ENCODE data around the gene OVAAL.

OVAAL gene

DNA sequence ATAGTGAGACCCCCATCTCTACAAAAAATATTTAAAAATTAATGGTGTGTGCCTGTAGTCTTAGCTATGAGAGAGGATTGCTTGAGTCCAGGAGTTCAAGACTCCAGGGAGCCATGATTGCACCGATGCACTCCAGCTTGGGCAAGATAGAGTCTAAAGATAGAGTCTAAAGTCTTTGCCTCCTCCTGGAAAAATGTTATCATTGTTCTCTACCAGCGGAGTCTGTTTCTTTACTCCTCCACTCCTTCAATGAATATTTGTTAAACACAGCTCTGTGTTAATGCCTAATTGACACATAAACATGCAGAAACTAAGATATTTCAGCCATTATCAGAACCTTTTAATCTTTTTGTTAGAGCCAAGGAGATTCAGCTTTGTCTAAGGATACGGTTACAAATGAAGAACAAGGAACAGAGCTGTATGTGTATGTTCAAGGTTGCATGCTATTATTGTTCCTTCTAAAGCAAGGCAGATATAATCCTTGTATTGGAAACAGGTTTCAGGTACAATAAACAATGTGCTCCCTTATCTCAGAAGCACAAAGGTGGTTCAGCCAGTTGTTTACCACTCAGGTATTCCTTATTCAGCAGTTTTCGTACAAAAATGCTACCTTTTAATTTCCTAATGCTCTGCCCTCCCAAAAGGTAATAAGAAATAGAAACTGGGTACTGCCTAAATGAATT, 15.4 kb downstream of the OVAAL start:
- in situ Hi-C loops (cut with MboI; ENCODE audit: low sequenced_read_pairs, unreplicated experiment), result no loop called here
- DNase-seq (ENCODE audit: low spot score), result no peak
- TF ChIP-seq, protein P1, sequence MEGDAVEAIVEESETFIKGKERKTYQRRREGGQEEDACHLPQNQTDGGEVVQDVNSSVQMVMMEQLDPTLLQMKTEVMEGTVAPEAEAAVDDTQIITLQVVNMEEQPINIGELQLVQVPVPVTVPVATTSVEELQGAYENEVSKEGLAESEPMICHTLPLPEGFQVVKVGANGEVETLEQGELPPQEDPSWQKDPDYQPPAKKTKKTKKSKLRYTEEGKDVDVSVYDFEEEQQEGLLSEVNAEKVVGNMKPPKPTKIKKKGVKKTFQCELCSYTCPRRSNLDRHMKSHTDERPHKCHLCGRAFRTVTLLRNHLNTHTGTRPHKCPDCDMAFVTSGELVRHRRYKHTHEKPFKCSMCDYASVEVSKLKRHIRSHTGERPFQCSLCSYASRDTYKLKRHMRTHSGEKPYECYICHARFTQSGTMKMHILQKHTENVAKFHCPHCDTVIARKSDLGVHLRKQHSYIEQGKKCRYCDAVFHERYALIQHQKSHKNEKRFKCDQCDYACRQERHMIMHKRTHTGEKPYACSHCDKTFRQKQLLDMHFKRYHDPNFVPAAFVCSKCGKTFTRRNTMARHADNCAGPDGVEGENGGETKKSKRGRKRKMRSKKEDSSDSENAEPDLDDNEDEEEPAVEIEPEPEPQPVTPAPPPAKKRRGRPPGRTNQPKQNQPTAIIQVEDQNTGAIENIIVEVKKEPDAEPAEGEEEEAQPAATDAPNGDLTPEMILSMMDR (IDR thresholded peaks at IDR 0.05; ENCODE audit: borderline replicate concordance, control extremely low read depth, extremely low read depth, insufficient read depth, missing control alignments), result no peak

DNA sequence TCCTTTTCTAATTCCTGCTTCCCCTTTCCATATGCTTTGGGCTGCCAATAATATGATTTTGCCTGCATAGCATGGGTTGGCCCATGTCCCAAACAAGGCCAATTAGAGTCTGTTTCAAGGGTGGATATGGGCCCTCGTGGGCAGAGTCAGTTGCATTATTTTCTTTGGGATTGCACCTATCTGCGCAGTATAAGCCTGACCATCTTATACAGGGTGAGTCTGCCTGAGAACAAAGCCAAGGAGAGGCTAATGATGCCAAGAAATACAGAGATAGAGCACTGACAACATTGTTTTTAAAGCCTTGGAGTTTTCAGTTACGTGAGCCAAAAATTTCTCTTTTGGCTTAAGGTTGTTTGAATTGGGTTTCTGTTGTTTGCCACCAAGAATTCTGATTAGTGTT, 18.6 kb downstream of the OVAAL start:
- TF ChIP-seq, protein P1 (IDR thresholded peaks at IDR 0.05; ENCODE audit: borderline replicate concordance, control extremely low read depth, extremely low read depth, insufficient read depth, missing control alignments), result no peak

DNA sequence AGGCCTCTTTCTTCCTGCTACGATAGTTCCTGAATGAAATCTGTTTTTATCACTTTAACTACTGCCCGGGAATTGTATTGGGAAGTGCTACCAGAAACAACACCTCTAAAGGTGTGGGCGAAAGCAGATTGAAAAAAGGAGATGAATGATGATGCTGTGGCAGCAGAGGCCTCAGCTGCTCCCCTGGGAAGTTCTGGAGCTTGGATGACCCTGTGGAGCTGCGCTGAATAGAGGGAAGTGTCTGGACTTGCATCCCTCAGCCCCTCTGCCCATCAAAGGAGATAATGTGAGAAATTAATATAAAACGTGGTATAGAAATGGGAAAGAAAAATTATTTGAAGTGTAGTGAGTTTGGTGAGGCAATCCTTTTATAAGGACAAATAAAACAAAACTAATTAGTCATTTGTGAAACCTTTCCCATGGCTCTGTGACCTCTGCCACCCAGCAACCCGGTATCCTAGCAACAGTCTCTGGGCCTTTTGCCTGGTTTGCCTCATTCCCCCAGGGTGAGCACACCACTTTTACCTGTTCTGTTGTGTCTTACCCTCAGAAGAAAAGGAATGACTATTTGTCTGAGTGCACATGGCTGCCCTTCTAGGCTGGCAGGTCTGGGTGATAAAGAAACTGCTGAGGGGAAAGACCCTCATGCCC, 21.3 kb downstream of the OVAAL start:
- no peak for DNase-seq (ENCODE audit: low spot score)
- in situ Hi-C loops (cut with MboI; ENCODE audit: low sequenced_read_pairs, unreplicated experiment), result no loop called here
- TF ChIP-seq, protein P1 (IDR thresholded peaks at IDR 0.05; ENCODE audit: borderline replicate concordance, control extremely low read depth, extremely low read depth, insufficient read depth, missing control alignments), result no peak

More for the DNA sequence above, 18.6 kb downstream of the OVAAL start:
- in situ Hi-C loops (cut with MboI; ENCODE audit: low sequenced_read_pairs, unreplicated experiment), result no loop called here
- DNase-seq (ENCODE audit: low spot score), result no peak

DNA sequence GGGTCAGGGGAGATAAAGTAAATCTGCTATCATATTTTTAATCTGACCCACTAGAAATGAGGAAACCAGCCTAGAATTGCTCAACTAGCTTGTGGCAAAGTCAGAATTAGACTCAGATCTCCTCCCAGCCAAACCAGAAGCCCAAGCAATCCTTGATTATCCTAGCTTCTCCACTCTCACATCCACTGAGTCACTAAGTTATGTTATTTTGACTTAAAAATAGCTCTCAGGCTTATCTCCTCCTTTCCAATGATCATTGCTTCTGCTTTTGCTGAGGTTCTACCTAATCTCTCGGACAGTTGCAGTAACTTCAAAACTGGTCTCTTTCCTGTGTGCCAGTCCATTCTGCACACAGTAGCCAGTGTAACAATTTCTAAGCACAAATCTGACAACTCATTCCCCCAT, 22.9 kb downstream of the OVAAL start:
- no peak for DNase-seq (ENCODE audit: low spot score)
- in situ Hi-C loops (cut with MboI; ENCODE audit: low sequenced_read_pairs, unreplicated experiment), result no loop called here
- TF ChIP-seq, protein P1 (IDR thresholded peaks at IDR 0.05; ENCODE audit: borderline replicate concordance, control extremely low read depth, extremely low read depth, insufficient read depth, missing control alignments), result no peak

DNA sequence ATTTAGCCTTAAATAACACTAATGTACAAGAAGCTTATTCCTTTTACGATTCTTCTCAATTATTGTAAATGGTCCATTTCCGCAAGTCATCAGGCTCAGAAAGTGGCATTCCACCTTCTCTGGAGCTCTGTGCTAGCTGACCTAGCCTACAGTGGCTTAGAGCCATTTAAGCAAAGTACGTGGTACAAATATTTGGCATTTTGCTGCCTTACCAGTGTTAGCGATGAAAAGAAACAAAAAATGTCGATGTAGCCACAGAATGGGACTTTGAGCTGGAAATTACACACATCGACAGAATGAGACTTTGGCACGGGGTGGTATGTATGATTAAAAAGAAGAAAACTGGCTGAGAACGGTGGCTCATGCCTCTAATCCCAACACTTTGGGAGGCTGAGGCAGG, 26.1 kb downstream of the OVAAL start:
- in situ Hi-C loops (cut with MboI; ENCODE audit: low sequenced_read_pairs, unreplicated experiment), result no loop called here
- DNase-seq (ENCODE audit: low spot score), result no peak
- TF ChIP-seq, protein P1 (IDR thresholded peaks at IDR 0.05; ENCODE audit: borderline replicate concordance, control extremely low read depth, extremely low read depth, insufficient read depth, missing control alignments), result no peak

DNA sequence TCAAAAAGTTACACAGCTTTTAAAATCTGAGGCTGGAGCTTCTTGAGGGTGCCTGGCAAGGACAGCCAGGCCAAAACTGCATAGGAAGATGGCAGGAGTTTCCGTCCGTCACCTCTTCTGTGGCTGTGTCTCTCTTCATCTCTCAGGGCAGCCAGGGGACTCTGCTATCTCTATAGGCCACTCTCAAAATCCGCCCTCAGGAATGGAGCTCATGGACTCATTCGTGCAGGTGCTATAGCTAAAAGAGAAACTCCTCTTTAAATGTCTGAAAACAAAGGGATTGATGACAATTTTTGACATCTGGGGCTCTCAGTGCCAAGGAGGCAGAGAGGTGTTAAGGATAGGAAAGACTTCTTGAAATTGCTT, 27.2 kb downstream of the OVAAL start:
- in situ Hi-C loops (cut with MboI; ENCODE audit: low sequenced_read_pairs, unreplicated experiment), result no loop called here
- TF ChIP-seq, protein P1 (IDR thresholded peaks at IDR 0.05; ENCODE audit: borderline replicate concordance, control extremely low read depth, extremely low read depth, insufficient read depth, missing control alignments), result no peak
- no peak for DNase-seq (ENCODE audit: low spot score)

Measured in GM13976 (cell line).